Transverse colon (tissue), 4 donors: ENCODE measurements around the gene RHEX.

Source experiments
- CTCF ChIP-seq, 5 experiments: fragments of 200-600 bp in 3 of 5; fragments of 450-650 bp in 2 of 5; sonication (generic) in 3 of 5; IDR thresholded peaks; 1 replicate in 2 of 5; 2 replicates in 3 of 5; pipeline ENCODE4 v1.5.1; 2016 to 2017; ENCODE audit warnings: antibody characterized with exemption in 5 of 5, inconsistent platforms in 3 of 5, mild to moderate bottlenecking in 2 of 5, moderate library complexity in 1 of 5
- POLR2A ChIP-seq: fragments of 450-650 bp; IDR thresholded peaks from one replicate; pipeline ENCODE4 v1.6.1; 2016; ENCODE audit warnings: antibody characterized with exemption, mild to moderate bottlenecking, moderate library complexity
- POLR2AphosphoS5 ChIP-seq, 3 donors: sonication (generic); formaldehyde crosslinking; IDR thresholded peaks; one replicate each; pipeline ENCODE4 v1.6.1; 2016; ENCODE audit warnings: antibody characterized with exemption in 3 of 3

GRCh38 chr1:206083750-206084149 lies 30.8 kb downstream of the RHEX start:
- no peak for TF ChIP-seq POLR2A
- TF ChIP-seq CTCF (IDR thresholded peaks at IDR 0.05): no peak
- TF ChIP-seq POLR2AphosphoS5 (IDR thresholded peaks at IDR 0.05): no peak
